H1 (cell line): ENCODE results near the gene STK32C. TPM values are rescaled to one million over a fixed set of nuclear protein-coding genes. Genes with fewer than 3 reads are reported as not detected.

Experiments used
- BACH1 ChIP-seq: IDR thresholded peaks from 2 replicates; pipeline ENCODE4 v1.6.1; 2012; ENCODE audit warnings: low read length, improper control_type of control experiment
- POLR2AphosphoS5 ChIP-seq: IDR thresholded peaks from 2 replicates; pipeline ENCODE4 v1.6.1; 2011; ENCODE audit warnings: low read depth, low read length
- polyA plus RNA-seq, 7 experiments: library from polyadenylated mRNA; depleted of rRNA in 3 of 7; stranded (reverse) in 5 of 7; unstranded in 2 of 7; fragments of >200 nt in 5 of 7; fragments of 200-250 nt in 2 of 7; gene quantifications; 1 replicate in 5 of 7; 2 replicates in 1 of 7; 4 replicates in 1 of 7; pipeline versions ENCODE4 v1.2.1 to v1.2.3, GENCODE V29; 2011 to 2013; ENCODE audit warnings: missing spikeins in 2 of 7, mixed read lengths in 2 of 7
- total RNA-seq: library from RNA; stranded (reverse); fragmentation: NEBNext Ultra II Directional; extraction: Animal tissue kit (Norgen Biotek cat#: 25700); gene quantifications from 2 replicates; pipeline ENCODE4 v1.2.1, GENCODE V29; 2021

STK32C gene
- total and polyA plus RNA-seq, 2 of the 8 experiments (the other 6 are each of a cell fraction or from before 2014, with no cell fraction given) = 10.6 to 15.6 TPM

DNA sequence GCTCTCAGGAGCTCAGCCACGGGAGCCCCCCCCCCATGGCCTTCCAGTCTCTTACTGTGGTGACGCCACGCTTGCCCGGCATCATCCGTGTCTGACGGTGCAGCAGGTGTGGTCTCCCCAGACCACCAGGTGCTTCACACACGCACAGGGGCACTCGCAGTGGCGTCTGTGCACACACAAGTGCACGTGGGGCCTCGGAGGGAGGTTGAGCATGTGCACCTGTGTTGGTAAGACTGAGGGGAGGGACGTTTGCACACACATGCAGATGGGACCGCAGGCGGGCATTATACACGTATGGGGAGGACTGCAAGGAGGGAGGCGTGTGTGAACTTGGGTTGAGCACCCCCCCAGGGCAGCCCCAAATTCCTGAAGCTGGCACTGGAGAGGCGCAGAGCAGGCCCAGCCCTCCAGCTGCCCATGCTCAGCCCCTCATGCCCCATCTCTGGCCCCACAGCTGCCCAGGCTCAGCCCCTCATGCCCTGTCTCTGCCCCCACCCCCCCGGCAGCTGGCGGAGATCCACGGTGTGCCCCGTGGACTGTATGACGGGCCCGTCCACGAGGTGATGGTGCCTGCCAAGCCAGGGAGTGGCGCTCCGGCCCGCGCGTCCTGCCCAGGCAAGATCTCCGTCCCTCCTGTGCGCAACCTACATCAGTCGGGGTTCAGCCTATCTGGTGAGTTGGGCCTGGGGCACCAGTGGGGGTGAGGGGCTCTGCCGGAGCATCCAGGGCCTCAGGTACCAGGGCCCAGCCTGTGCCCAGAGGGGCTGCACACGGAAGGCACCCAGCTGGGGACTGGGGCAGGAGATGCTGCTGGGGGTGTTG, 104.3 kb downstream of the STK32C start (continued):
- TF ChIP-seq POLR2AphosphoS5 (no peak), BACH1 (no peak)
